SU-DHL-6 (cell line): Measurements from ENCODE around the gene FAM131B.

Experiments used
- EZH2phosphoT487 ChIP-seq: fragments of 200-600 bp; sonication (generic), shearing (Covaris generic); conservative IDR thresholded peaks from 2 replicates; pipeline ENCODE4 v1.6.1; 2018; ENCODE audit warnings: mild to moderate bottlenecking, antibody characterized with exemption, low read length, moderate library complexity, mixed read lengths
- TF ChIP-seq, protein P1 (sequence below): fragments of 200-600 bp; sonication (generic); IDR thresholded peaks from one replicate; pipeline ENCODE4 v1.5.1; 2017; ENCODE audit warnings: antibody characterized with exemption, mild to moderate bottlenecking, low read length, moderate library complexity; ENCODE audit not compliant: insufficient read depth, poor library complexity, severe bottlenecking

DNA sequence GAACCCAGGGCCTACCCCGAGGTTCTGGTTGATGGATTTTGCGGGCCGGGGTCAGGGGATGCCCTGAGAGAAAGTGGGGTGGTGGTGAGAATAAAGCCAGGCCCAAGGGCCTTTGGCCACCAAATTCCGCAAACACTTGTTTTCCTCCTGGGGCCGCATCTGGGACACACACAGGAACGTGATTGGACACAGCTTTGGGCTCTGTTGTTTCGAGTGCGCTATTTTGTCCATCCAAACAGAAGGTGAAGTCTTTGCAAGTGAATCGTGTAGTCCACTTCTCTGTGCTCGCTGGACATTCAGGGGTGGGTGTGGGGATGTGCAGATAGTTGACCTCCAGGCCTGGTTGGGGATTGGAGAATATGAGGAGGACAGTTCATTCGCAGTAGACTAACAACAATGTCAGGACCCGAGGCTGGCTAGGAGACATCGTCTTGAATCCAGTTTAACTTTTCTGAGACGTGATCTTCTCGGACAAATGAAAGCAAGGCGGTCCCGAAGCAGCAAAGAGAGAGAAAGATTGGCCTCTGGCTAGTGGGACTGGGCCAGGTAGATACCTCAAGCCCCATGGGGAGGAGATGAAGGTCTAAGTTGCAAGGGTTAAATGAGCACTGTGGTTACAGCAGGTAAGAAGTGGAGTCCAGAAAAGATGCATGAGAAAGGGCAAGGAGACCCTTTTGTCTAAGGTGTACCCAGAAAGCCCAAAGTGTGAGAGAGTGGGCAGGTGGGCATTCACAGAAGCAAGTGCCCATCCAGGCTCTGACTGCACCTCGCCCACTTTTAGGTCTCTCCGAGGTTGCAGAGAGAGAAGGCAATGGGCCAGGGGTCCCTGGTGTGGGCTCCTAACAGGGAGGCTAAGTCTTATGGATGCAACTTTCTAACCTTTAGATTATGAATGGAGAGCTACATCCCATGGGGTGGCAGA lies 764 bp upstream of the FAM131B start:
- TF ChIP-seq, protein P1, sequence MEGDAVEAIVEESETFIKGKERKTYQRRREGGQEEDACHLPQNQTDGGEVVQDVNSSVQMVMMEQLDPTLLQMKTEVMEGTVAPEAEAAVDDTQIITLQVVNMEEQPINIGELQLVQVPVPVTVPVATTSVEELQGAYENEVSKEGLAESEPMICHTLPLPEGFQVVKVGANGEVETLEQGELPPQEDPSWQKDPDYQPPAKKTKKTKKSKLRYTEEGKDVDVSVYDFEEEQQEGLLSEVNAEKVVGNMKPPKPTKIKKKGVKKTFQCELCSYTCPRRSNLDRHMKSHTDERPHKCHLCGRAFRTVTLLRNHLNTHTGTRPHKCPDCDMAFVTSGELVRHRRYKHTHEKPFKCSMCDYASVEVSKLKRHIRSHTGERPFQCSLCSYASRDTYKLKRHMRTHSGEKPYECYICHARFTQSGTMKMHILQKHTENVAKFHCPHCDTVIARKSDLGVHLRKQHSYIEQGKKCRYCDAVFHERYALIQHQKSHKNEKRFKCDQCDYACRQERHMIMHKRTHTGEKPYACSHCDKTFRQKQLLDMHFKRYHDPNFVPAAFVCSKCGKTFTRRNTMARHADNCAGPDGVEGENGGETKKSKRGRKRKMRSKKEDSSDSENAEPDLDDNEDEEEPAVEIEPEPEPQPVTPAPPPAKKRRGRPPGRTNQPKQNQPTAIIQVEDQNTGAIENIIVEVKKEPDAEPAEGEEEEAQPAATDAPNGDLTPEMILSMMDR = no peak
- no peak for TF ChIP-seq EZH2phosphoT487
